NB4 (cell line): ENCODE results near the gene PTGFRN.

Experiments
- MYC ChIP-seq: IDR thresholded peaks from 2 replicates; pipeline ENCODE4 v1.6.1; 2011; ENCODE audit warnings: low read depth, low read length
- TF ChIP-seq, protein P1 (sequence below): IDR thresholded peaks from one replicate; pipeline ENCODE4 v1.5.1; 2012; ENCODE audit warnings: low read depth, low read length

DNA sequence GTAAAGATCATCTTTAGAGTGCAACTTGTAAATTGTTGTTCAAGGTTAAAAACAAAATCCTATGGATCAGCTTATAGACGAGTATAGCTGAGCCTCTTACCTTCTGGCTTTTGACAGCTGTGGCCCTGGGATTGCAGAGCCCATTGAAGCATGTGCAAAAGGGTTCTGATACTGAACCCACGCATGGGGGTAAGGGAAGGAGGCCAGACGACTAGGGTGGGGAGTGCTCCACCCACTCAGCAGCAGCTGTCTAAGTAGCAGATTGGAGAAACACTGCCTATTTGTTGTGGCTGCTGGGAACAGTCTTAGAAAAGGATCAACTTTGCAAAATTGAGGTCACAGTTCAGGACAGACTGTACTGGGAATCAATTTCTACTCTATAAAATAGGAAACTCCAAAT, 107.9 kb downstream of the PTGFRN start:
- no peak for TF ChIP-seq MYC
- TF ChIP-seq, protein P1, sequence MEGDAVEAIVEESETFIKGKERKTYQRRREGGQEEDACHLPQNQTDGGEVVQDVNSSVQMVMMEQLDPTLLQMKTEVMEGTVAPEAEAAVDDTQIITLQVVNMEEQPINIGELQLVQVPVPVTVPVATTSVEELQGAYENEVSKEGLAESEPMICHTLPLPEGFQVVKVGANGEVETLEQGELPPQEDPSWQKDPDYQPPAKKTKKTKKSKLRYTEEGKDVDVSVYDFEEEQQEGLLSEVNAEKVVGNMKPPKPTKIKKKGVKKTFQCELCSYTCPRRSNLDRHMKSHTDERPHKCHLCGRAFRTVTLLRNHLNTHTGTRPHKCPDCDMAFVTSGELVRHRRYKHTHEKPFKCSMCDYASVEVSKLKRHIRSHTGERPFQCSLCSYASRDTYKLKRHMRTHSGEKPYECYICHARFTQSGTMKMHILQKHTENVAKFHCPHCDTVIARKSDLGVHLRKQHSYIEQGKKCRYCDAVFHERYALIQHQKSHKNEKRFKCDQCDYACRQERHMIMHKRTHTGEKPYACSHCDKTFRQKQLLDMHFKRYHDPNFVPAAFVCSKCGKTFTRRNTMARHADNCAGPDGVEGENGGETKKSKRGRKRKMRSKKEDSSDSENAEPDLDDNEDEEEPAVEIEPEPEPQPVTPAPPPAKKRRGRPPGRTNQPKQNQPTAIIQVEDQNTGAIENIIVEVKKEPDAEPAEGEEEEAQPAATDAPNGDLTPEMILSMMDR = no peak
